HEK293 (cell line): Measurements from ENCODE around the gene SRCIN1.
A peak's percentile ranks its signal among the peaks of the same experiment; 100 is the strongest.
"Not testable (repeated sequence)": the region's sequence is repeated elsewhere in the genome, so short reads cannot be mapped to it uniquely, and the experiment has no call there.

Experiments used
- CTCF ChIA-PET: fragments of 350-600 bp; formaldehyde crosslinking; extraction: SDS; loops from one replicate; lab custom pipeline; 2021; ENCODE audit warnings: antibody characterized with exemption; lab: Yijun Ruan, JAX
- POLR2A ChIA-PET: fragments of 300-600 bp; formaldehyde crosslinking; extraction: SDS; loops from one replicate; lab custom pipeline; 2020; ENCODE audit warnings: antibody characterized with exemption, inconsistent platforms; lab: Yijun Ruan, JAX
- H3K27ac ChIP-seq: fragments of 200-500 bp; sonication (Bioruptor generic); 2 replicates; pipeline ENCODE4 v1.5.1; 2014; ENCODE audit warnings: low read depth, low read length, control low read depth, inconsistent platforms; ENCODE audit errors: extremely low read depth
- H3K36me3 ChIP-seq, 2 experiments: fragments of 200-500 bp in 1 of 2; sonication (Bioruptor generic) in 1 of 2; 1 replicate in 1 of 2; 2 replicates in 1 of 2; pipeline ENCODE4 v1.5.1; 2014 to 2017; ENCODE audit warnings: inconsistent platforms in 2 of 2, low read length in 2 of 2; ENCODE audit not compliant: control insufficient read depth in 2 of 2, insufficient read depth in 1 of 2
- H3K4me1 ChIP-seq: fragments of 200-500 bp; sonication (Bioruptor generic); 2 replicates; pipeline ENCODE4 v1.5.1; 2014; ENCODE audit warnings: mild to moderate bottlenecking, low read length, inconsistent platforms; ENCODE audit not compliant: control insufficient read depth, insufficient read depth
- H3K4me3 ChIP-seq: 2 replicates; pipeline ENCODE4 v1.5.1; 2011; ENCODE audit warnings: low read depth, mild to moderate bottlenecking, control low read depth, low read length, moderate library complexity
- H3K9me3 ChIP-seq: fragments of 200-500 bp; sonication (Bioruptor generic); 2 replicates; pipeline ENCODE4 v1.5.1; 2014; ENCODE audit warnings: low read depth, low read length, inconsistent platforms; ENCODE audit not compliant: control insufficient read depth, insufficient read depth
- GLIS1 ChIP-seq: fragments of 450-650 bp; formaldehyde crosslinking; IDR thresholded peaks from 2 replicates; pipeline ENCODE4 v1.5.1; 2016; ENCODE audit warnings: missing biosample characterization, missing genetic modification characterization
- ZIC2 ChIP-seq: fragments of 450-650 bp; formaldehyde crosslinking; IDR thresholded peaks from 2 replicates; pipeline ENCODE4 v1.5.1; 2016; ENCODE audit warnings: missing biosample characterization, missing genetic modification characterization

The SRCIN1 gene

DNA sequence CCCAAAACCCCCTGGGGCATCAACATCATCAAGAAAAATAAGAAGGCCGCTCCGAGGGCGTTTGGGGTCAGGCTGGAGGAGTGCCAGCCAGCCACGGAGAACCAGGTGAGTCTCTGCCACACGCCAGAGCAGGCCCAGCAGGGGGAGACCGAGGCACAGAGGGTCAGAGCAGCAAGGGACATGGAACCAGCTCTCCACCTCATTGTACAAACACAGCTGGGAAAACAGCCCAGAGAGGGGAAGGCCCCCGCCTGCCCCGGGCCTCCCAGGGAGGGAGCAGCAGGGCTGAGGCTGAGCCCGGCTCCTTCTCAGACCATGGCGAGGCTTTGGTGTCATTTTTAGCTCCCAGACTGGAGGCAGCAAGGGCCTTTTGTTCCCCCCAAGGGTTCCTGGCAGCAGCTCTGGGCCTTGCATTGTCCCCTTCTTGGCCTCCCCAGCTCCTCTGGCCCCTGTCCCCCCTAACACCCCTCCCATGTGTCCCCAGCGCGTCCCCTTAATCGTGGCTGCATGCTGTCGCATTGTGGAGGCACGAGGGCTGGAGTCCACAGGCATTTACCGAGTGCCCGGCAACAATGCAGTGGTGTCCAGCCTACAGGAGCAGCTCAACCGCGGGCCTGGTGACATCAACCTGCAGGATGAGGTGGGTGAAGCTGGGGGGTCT, 123.6 kb downstream of the SRCIN1 start:
- TF ChIP-seq GLIS1 (peak; percentile 72), ZIC2 (tag by site-specific recombination) (peak; percentile 73)

More for the DNA sequence above, 123.6 kb downstream of the SRCIN1 start:
- H3K27ac ChIP-seq, H3K36me3 ChIP-seq, H3K9me3 ChIP-seq, H3K4me3 ChIP-seq, H3K4me1 ChIP-seq: not testable (repeated sequence)
- ChIA-PET CTCF (interaction anchor here (0.6 to 2.1 kb wide), 7 partner anchors 8 to 157 kb away, joined by 3 to 10 read pairs (median 5); no protein-coding TSS in a partner anchor), POLR2A (interaction anchor here (0.6 kb wide), 1 partner anchor 17 kb away, joined by 3 read pairs; no protein-coding TSS in a partner anchor)
